T-cell (primary cell): ENCODE results near the gene NIFK. TPM values are rescaled to one million over a fixed set of nuclear protein-coding genes. Genes with fewer than 3 reads are reported as not detected.
A peak's percentile ranks its signal among the peaks of the same experiment; 100 is the strongest.
"Not testable (repeated sequence)": the region's sequence is repeated elsewhere in the genome, so short reads cannot be mapped to it uniquely, and the experiment has no call there.

Source experiments
- ATAC-seq, 4 experiments: fragments of 200-7000 bp in 3 of 4; fragments of 150-1000 bp in 1 of 4; cut with Tn5 transposase; replicated peaks in 1 of 4; 1 replicate in 3 of 4; 2 replicates in 1 of 4; pipeline ENCODE4 v1.10.0; 2021; ENCODE audit warnings: moderate library complexity in 3 of 4, mild to moderate bottlenecking in 2 of 4, moderate number of reproducible peaks in 1 of 4
- CTCF ChIA-PET, 2 donors: fragments of 300-600 bp; sonication (Branson Sonifier 250); formaldehyde crosslinking; loops; one replicate each; lab custom pipeline; 2022; ENCODE audit warnings: antibody characterized with exemption in 2 of 2; lab: Charles Lee
- POLR2A ChIA-PET, 2 donors: fragments of 300-600 bp; sonication (Branson Sonifier 250); formaldehyde crosslinking; loops; one replicate each; lab custom pipeline; 2022; ENCODE audit warnings: antibody characterized with exemption in 2 of 2; lab: Charles Lee
- DNase-seq, 35 experiments: peaks; one replicate each; pipeline versions ENCODE4 v3.0.0 to v3.0.0-alpha.2; 2013 to 2023
- H3K27ac ChIP-seq: one replicate; pipeline ENCODE4 v1.5.1; 2013; ENCODE audit warnings: low read length
- H3K27me3 ChIP-seq, 2 experiments: replicated peaks in 1 of 2; 1 replicate in 1 of 2; 2 replicates in 1 of 2; pipeline versions ENCODE4 v1.6.1 to v1.7.0; 2013; ENCODE audit warnings: low read length in 1 of 2, mixed read lengths in 1 of 2; ENCODE audit not compliant: control insufficient read depth in 2 of 2, insufficient read depth in 2 of 2; ENCODE audit errors: extremely low read depth in 1 of 2
- H3K36me3 ChIP-seq, 2 donors: 1 replicate in 1 of 2; 2 replicates in 1 of 2; pipeline versions ENCODE4 v1.6.1 to v1.7.0; 2013; ENCODE audit warnings: low read length in 1 of 2; ENCODE audit not compliant: control insufficient read depth in 2 of 2, insufficient read depth in 1 of 2; ENCODE audit errors: extremely low read depth in 1 of 2
- H3K4me1 ChIP-seq, 2 experiments: 1 replicate in 1 of 2; 2 replicates in 1 of 2; pipeline versions ENCODE4 v1.6.1 to v1.7.0; 2013; ENCODE audit warnings: low read length in 2 of 2, mixed read lengths in 1 of 2; ENCODE audit not compliant: insufficient read depth in 2 of 2, control insufficient read depth in 1 of 2; ENCODE audit errors: extremely low read depth in 1 of 2
- H3K4me3 ChIP-seq, 2 donors: 1 replicate in 1 of 2; 2 replicates in 1 of 2; pipeline versions ENCODE4 v1.5.1 to v1.7.0; 2013; ENCODE audit warnings: mild to moderate bottlenecking in 2 of 2, low read length in 1 of 2, moderate library complexity in 1 of 2; ENCODE audit not compliant: control insufficient read depth in 1 of 2; ENCODE audit errors: extremely low read depth in 1 of 2
- H3K9me3 ChIP-seq: 2 replicates; pipeline ENCODE4 v1.7.0; 2013
- H3K27ac Mint-ChIP-seq, 2 donors: one replicate each; pipeline ENCODE4 v1.8.0; 2020 to 2021; ENCODE audit warnings: mild to moderate bottlenecking in 2 of 2, mixed read lengths in 2 of 2
- H3K27me3 Mint-ChIP-seq, 2 donors: one replicate each; pipeline ENCODE4 v1.8.0; 2021 to 2022; ENCODE audit warnings: mixed read lengths in 2 of 2
- H3K36me3 Mint-ChIP-seq: one replicate; pipeline ENCODE4 v1.8.0; 2021; ENCODE audit warnings: mixed read lengths
- H3K4me1 Mint-ChIP-seq, 3 donors: one replicate each; pipeline ENCODE4 v1.8.0; 2020 to 2022; ENCODE audit warnings: mixed read lengths in 3 of 3, mild to moderate bottlenecking in 1 of 3
- H3K4me3 Mint-ChIP-seq, 3 donors: one replicate each; pipeline ENCODE4 v1.8.0; 2020 to 2022; ENCODE audit warnings: mild to moderate bottlenecking in 3 of 3, mixed read lengths in 3 of 3, moderate library complexity in 3 of 3
- H3K9me3 Mint-ChIP-seq, 3 donors: one replicate each; pipeline ENCODE4 v1.8.0; 2020 to 2022; ENCODE audit warnings: mixed read lengths in 3 of 3
- WGBS: methylation state at CpG from one replicate; pipeline ENCODE4 v1.1.5; 2013; ENCODE audit warnings: missing lambda C conversion rate; ENCODE audit not compliant: insufficient coverage; 5-methylcytosine and 5-hydroxymethylcytosine counted together
- total RNA-seq, 35 experiments: library from RNA in 6 of 35; stranded (reverse) in 6 of 35; fragments of 120-200 nt in 1 of 35; gene quantifications; one replicate each; pipeline versions ENCODE4 v1.2.1 to v1.2.4 and lab custom pipeline; 2013 to 2026

NIFK gene
- total RNA-seq, 5 donors from 2014 or later (not counting 1 experiment from before 2014, with no cell fraction given) = 29.0 to 60.0 (median 53.9) TPM

DNA sequence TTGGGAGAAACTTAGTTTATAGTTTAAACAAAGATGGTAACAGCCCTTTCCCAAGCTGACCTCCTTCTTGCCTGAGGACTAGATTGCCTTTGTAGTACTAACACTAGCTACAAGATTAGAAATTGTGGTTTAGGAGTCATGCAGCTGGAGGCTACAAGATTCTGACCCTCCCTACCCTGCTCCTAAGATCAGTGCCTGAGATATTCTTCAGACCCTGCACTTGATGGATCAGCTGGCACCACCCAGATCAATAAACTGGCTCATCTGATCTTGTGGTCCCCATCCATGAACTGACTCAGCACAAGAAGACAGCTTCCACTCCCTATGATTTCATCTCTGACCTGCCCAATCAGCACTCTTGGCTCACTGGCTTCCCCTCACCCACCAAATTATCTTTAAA, 34.9 kb downstream of the NIFK start:
- H3K9me3 Mint-ChIP-seq, ATAC-seq, H3K27me3 ChIP-seq, H3K4me3 ChIP-seq, H3K4me3 Mint-ChIP-seq, H3K9me3 ChIP-seq, DNase-seq, H3K27ac ChIP-seq, H3K36me3 Mint-ChIP-seq, POLR2A ChIA-PET, H3K27me3 Mint-ChIP-seq, H3K36me3 ChIP-seq: not testable (repeated sequence)
- H3K4me1 Mint-ChIP-seq = peaks cover 30 to 46% (median 41%) of the 10 kb centered on the region in 3 donors
- H3K4me1 ChIP-seq = peaks cover 6 to 28% of the 10 kb centered on the region in 2 experiments
- CTCF ChIA-PET = interaction anchor here in 1 of 2 donors (3.4 kb wide), 1 partner anchor 52 kb away, joined by 23 read pairs; the partner anchor contains the start of gene CLASP1
- H3K27ac Mint-ChIP-seq = peak overlapping the region; percentile 95

DNA sequence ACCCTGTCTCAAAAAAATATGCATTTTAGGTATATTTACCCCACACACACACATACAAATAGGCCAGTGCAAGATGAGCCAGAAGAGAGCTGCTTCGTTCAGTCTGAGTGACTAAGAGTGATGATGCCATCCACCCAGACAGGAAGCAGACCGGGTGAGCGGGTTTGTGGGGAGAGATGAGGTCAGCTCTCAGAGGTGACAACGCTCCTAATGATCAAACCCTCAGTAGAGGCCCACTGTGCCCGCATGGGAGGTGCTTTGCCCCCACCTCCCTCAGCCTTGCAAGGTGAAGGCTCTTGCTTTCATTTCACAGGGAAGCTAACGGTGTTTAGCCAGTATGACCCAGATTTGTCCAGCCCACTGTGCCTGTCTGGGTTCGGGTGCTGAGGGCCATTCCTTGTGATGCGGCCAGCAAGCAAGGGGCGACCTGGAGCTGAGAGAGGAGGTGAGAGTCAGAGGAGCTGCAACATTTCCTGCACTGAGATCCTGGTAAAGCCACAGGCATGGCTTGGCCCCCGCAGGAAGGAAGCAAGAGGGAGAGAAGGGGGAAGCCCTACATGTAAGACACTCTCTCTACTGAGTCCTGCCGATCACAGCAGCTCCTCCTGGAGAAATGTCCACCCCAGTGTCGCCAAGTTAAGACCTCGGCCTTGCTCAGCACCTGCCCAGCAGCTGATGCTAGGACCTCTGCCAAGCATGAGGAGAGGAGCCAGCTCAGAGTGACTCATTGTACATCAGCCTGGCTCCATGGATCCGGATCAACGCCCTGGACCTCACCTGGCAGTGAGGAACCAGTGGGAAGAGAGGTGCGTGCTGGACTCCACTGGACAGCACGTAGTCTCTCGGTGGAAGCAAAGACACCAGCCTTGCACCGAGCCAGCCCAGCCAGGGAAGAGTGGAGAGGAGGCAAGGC, 37.0 kb downstream of the NIFK start:
- Histone ChIP-seq H3K4me1 (peaks cover 6 to 28% of the 10 kb centered on the region in 2 experiments), H3K9me3 (no peaks in the 10 kb centered on the region), H3K4me3 (peak overlapping the region; percentile 41 to 64), H3K36me3 (no peaks in the 10 kb centered on the region), H3K27ac (peak overlapping the region; percentile 94), H3K27me3 (no peaks in the 10 kb centered on the region)
- ChIA-PET POLR2A (interaction anchor here (0.6 to 1.5 kb wide), 7 partner anchors 33 to 169 kb away, joined by 3 to 15 read pairs (median 6); partner anchors contain the start of genes CLASP1 (in 1 of the 2), NIFK (in 1 of the 2) and RNU4ATAC (in 1 of the 2)), CTCF (interaction anchor here (0.5 to 3.4 kb wide), 8 partner anchors 14 to 1025 kb away, joined by 3 to 23 read pairs (median 3); partner anchors contain the start of genes CLASP1 (in 1 of the 2) and RNU4ATAC (in 1 of the 2))
- ATAC-seq = peak; percentile 97 to 98 (median 98)
- Mint-ChIP-seq H3K4me1 (peaks cover 30 to 46% (median 41%) of the 10 kb centered on the region in 3 donors), H3K36me3 (no peaks in the 10 kb centered on the region), H3K9me3 (no peaks in the 10 kb centered on the region), H3K4me3 (peak overlapping the region; percentile 70 to 80 (median 75)), H3K27ac (peak overlapping the region; percentile 95), H3K27me3 (no peaks in the 10 kb centered on the region)
- 40% methylated on average over 12 of the region's 19 CpGs for WGBS
- peak; percentile 51 to 90 (median 77) for DNase-seq

DNA sequence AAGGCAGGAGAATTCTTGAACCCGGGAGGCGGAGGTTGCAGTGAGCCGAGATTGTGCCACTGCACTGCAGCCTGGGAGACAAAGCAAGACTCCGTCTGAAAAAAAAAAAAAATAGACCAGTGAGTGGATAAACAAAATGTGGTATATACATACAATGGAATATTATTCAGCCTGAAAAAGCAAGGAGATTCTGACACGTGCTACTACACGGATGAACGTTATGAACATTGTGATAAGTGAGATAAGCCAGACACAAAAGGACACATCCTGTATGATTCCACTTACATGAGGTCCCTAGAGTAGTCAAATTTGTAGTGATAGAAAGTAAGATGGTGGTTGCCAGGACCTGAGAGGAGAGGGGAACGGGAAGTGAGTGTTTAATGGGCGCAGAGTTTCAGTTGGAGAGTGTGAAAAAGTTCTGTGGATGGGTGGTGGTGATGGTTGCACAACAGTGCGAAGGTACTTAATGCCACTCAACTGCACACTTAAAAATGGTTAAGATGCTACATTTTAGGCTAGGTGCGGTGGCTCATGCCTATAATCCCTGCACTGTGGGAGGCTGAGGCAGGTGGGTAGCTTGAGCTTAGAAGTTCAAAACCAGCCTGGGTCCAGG, 38.3 kb downstream of the NIFK start:
- no peaks in the 10 kb centered on the region for H3K27me3 ChIP-seq
- H3K4me1 Mint-ChIP-seq = peaks cover 30 to 46% (median 41%) of the 10 kb centered on the region in 3 donors
- H3K9me3 Mint-ChIP-seq = no peaks in the 10 kb centered on the region
- 100% methylated on average over 1 of the region's 11 CpGs for WGBS
- no peaks in the 10 kb centered on the region for H3K36me3 Mint-ChIP-seq
- no peaks in the 10 kb centered on the region for H3K36me3 ChIP-seq
- H3K27ac Mint-ChIP-seq = peak overlapping the region; percentile 95
- ChIA-PET POLR2A (interaction anchor here (0.5 to 1.5 kb wide), 4 partner anchors 38 to 168 kb away, joined by 5 to 15 read pairs (median 8); partner anchors contain the start of genes NIFK (in 1 of the 2) and RNU4ATAC (in 1 of the 2)), CTCF (interaction anchor here in 1 of 2 donors (1.2 to 3.4 kb wide), 4 partner anchors 18 to 168 kb away, joined by 3 to 23 read pairs (median 10); partner anchors contain the start of genes CLASP1 and RNU4ATAC)
- ATAC-seq (no peak), DNase-seq (peak in 1 of 35 experiments; percentile 14)
- no peak overlapping the region for H3K4me3 Mint-ChIP-seq
- H3K9me3 ChIP-seq = no peaks in the 10 kb centered on the region
- H3K27me3 Mint-ChIP-seq = no peaks in the 10 kb centered on the region
- peak overlapping the region; percentile 94 for H3K27ac ChIP-seq
- H3K4me3 ChIP-seq = no peak overlapping the region
- H3K4me1 ChIP-seq = peaks cover 6 to 28% of the 10 kb centered on the region in 2 experiments

DNA sequence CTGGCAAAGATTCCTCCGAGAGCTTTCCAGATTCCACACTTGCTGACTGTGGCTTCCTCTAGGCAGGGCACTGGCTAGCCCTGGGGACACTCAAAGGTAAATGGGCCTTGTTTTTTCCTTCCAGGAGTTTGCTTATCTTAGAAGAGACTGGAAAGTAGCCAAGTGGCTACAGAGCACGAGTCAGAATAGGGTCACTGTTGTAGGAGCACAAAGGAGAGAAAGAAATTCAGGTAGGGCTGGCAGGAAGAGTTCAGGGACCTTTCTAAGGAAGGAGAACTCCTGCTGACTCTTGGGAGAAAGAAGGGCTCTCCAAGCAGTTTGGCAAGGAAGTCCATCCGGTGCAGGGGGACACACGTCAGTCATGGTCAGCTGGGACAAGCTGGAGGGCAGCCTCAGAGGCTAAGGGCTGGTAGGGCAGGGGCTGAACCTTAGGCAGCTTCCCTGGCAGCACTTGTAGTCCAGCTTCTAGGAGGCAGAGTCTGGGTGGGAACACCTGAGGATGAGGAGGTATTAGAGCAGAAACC, 39.5 kb downstream of the NIFK start:
- Histone ChIP-seq H3K27me3 (no peaks in the 10 kb centered on the region), H3K36me3 (no peaks in the 10 kb centered on the region), H3K27ac (no peak overlapping the region), H3K4me1 (peaks cover 6 to 28% of the 10 kb centered on the region in 2 experiments), H3K4me3 (no peak overlapping the region), H3K9me3 (no peaks in the 10 kb centered on the region)
- no peak for DNase-seq
- Mint-ChIP-seq H3K27me3 (no peaks in the 10 kb centered on the region), H3K27ac (peak overlapping the region; percentile 44 to 66), H3K4me1 (peaks cover 30 to 43% (median 40%) of the 10 kb centered on the region in 3 donors), H3K4me3 (no peak overlapping the region), H3K9me3 (no peaks in the 10 kb centered on the region), H3K36me3 (no peaks in the 10 kb centered on the region)
- ChIA-PET POLR2A (no interaction called here), CTCF (interaction anchor here in 1 of 2 donors (0.9 kb wide), 1 partner anchor 31 kb away, joined by 3 read pairs; no protein-coding TSS in a partner anchor)
- ATAC-seq = no peak
- WGBS = 61% methylated on average over 4 of the region's 4 CpGs

DNA sequence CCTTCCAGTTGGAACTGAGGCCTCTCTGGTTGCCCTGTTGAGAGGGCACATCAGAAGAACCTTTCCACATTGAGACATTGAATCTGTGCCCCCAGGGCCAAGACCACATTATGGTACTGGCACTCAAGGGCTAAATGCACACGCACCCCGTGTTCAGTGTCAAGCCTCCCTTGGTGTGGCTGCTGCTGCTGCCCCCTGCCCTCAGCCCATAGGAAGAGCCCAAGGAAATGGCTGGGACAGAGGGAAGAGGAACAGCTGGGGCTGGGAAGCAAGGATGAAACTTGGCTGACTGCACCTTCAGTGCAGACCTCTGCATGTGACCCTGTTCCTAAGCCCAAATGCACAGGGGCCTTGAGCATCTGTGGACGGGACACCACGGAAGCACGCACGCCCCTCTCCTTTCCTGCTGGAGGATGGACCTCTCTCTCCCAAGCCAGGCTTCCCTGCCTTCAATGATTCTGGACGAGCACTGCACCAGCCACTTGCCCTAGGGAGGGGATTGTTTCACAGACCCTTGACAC, 40.2 kb downstream of the NIFK start:
- DNase-seq (no peak), ATAC-seq (no peak)
- CTCF ChIA-PET = no interaction called here
- POLR2A ChIA-PET = no interaction called here
- no peaks in the 10 kb centered on the region for H3K9me3 ChIP-seq
- Mint-ChIP-seq H3K36me3 (no peaks in the 10 kb centered on the region), H3K9me3 (no peaks in the 10 kb centered on the region), H3K4me3 (no peak overlapping the region), H3K27ac (no peak overlapping the region), H3K27me3 (no peaks in the 10 kb centered on the region), H3K4me1 (peaks cover 30 to 37% (median 36%) of the 10 kb centered on the region in 3 donors)
- H3K4me1 ChIP-seq = peaks cover 6 to 28% of the 10 kb centered on the region in 2 experiments
- H3K27me3 ChIP-seq = no peaks in the 10 kb centered on the region
- no peaks in the 10 kb centered on the region for H3K36me3 ChIP-seq
- H3K27ac ChIP-seq = no peak overlapping the region
- WGBS = 84% methylated on average over 3 of the region's 7 CpGs
- H3K4me3 ChIP-seq = no peak overlapping the region

DNA sequence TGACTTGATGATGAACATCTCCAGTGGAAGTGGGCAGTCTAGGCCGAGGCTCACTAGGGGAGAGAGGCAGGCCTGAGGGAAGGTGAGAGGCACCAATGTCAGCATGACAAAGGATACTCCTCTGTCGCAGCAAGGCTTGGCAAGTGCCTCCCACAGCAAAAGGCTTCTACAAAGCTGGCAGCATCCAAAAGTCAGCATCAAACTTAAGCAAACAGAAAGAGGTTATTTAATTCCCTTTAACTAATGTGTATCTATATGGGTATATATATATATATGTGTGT, 41.6 kb downstream of the NIFK start:
- no peak overlapping the region for H3K27ac ChIP-seq
- no peaks in the 10 kb centered on the region for H3K36me3 ChIP-seq
- Mint-ChIP-seq H3K36me3 (no peaks in the 10 kb centered on the region), H3K27ac (no peak overlapping the region), H3K9me3 (no peaks in the 10 kb centered on the region), H3K4me3 (no peak overlapping the region), H3K27me3 (no peaks in the 10 kb centered on the region), H3K4me1 (peaks cover 20 to 24% (median 22%) of the 10 kb centered on the region in 3 donors)
- no peaks in the 10 kb centered on the region for H3K27me3 ChIP-seq
- ATAC-seq (no peak), DNase-seq (no peak)
- ChIA-PET CTCF (no interaction called here), POLR2A (no interaction called here)
- no peak overlapping the region for H3K4me3 ChIP-seq
- H3K9me3 ChIP-seq = no peaks in the 10 kb centered on the region
- H3K4me1 ChIP-seq = peaks cover 6 to 16% of the 10 kb centered on the region in 2 experiments
- WGBS = 40% methylated on average over 1 of the region's 2 CpGs
